Fibroblast of villous mesenchyme (primary cell): ENCODE data around the gene ASS1. TPM values are rescaled to one million over a fixed set of nuclear protein-coding genes. Genes with fewer than 3 reads are reported as not detected.

Source experiments
- DNase-seq: peaks from one replicate; pipeline ENCODE4 v3.0.0-alpha.2; 2010; ENCODE audit warnings: low read depth
- H3K4me3 ChIP-seq: 2 replicates; pipeline ENCODE4 v1.5.1; 2011; ENCODE audit warnings: low read depth, mild to moderate bottlenecking, low read length
- total RNA-seq: library from RNA; depleted of rRNA; stranded (reverse); fragments of >200 nt; gene quantifications from 2 replicates; pipeline ENCODE4 v1.2.3, GENCODE V29; 2012
- TF ChIP-seq, protein P1 (sequence below): IDR thresholded peaks from 2 replicates; pipeline ENCODE4 v1.5.1; 2012; ENCODE audit warnings: low read depth, mild to moderate bottlenecking, low read length; ENCODE audit not compliant: insufficient read depth

ASS1 gene
- total RNA-seq, 1 donor: 230 TPM

DNA sequence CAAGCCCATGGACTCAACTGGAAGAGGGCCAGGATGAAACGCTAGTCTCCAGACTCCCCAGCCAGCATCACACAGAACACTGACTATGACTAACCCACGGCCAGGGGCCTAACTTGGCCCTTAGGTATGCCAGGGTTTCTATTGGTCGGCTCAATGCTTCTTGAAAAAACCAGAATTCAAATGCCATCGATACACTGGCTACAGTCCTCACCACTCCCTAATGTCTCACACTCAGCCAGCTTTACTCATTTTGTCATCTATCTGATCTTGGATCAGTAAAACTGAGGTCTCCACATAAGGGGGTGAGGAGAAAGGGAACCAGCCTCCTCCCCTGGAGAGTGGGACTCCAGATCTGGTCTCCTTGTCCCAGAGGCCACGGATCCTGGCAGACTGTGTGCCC, 75.2 kb downstream of the ASS1 start:
- TF ChIP-seq, protein P1, sequence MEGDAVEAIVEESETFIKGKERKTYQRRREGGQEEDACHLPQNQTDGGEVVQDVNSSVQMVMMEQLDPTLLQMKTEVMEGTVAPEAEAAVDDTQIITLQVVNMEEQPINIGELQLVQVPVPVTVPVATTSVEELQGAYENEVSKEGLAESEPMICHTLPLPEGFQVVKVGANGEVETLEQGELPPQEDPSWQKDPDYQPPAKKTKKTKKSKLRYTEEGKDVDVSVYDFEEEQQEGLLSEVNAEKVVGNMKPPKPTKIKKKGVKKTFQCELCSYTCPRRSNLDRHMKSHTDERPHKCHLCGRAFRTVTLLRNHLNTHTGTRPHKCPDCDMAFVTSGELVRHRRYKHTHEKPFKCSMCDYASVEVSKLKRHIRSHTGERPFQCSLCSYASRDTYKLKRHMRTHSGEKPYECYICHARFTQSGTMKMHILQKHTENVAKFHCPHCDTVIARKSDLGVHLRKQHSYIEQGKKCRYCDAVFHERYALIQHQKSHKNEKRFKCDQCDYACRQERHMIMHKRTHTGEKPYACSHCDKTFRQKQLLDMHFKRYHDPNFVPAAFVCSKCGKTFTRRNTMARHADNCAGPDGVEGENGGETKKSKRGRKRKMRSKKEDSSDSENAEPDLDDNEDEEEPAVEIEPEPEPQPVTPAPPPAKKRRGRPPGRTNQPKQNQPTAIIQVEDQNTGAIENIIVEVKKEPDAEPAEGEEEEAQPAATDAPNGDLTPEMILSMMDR: no peak
- no peak overlapping the region for H3K4me3 ChIP-seq
- no peak for DNase-seq

DNA sequence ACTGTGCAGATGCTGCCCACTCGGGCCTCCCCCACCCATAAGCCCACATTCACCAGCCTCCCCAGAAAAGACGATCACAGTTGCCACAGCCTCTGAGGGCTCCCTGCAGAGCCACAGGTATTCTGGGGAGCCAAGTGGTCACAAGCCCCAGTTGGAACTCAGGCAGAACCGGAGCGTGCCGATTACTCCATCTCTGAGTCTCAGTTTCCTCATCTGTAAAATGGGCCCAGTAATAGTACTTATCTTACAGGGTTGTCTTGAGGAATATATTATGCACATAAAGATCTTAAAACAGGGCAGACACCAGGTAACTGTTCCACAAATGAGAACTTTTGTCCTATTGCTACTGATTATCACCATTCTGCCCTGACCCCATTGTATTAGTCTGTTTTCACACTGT, 77.0 kb downstream of the ASS1 start:
- DNase-seq: no peak
- TF ChIP-seq, protein P1: no peak

DNA sequence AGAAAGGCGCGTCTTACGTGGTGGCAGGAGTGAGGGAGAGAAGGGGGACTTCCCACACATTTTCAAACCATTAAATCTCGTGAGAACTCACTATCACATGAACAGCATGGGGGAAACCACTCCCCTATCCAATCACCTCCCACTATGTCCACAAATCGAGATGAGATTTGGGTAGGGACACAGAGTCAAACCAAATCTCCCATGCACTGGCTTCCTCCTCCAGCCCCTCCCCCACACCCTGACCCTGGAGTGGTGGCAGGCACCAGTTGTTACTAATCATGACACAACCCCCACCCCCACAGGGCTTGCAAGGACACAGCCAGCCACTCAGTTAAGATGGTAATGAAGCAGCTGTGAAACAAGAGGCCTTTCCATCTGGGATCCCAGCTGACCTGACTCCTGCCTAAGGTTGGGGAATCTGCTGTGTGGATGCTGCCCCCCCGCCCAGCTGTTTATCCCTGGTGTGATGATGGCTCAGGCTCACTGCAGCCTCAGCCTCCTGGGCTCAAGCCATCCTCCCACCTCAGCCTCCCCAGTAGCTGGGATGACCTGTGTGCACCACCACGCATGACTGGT, 77.6 kb downstream of the ASS1 start:
- H3K4me3 ChIP-seq: no peak overlapping the region
- no peak for DNase-seq
- TF ChIP-seq, protein P1: no peak

More for the DNA sequence above, 77.0 kb downstream of the ASS1 start:
- no peak overlapping the region for H3K4me3 ChIP-seq

DNA sequence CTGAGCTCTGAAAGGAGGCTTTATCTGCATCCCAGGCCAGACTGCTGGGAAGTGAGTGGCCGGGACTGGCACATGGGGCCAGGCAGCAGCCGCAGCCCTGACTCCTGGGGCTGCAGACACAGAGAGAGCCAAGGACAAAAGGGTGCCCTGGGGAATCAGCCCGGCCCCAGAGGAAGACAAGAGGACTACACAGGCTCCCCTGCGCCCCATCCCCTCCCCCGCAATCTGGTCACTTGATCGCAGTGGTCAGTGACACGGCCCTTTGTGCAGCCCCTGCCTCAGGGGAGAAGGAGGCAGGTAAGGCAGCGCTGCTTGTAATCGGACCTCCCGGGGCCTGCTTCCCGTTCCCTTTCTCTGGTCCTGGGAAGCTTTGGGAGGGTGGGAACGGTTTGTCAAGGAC, 79.2 kb downstream of the ASS1 start:
- H3K4me3 ChIP-seq: no peak overlapping the region
- DNase-seq: no peak
- TF ChIP-seq, protein P1: no peak

DNA sequence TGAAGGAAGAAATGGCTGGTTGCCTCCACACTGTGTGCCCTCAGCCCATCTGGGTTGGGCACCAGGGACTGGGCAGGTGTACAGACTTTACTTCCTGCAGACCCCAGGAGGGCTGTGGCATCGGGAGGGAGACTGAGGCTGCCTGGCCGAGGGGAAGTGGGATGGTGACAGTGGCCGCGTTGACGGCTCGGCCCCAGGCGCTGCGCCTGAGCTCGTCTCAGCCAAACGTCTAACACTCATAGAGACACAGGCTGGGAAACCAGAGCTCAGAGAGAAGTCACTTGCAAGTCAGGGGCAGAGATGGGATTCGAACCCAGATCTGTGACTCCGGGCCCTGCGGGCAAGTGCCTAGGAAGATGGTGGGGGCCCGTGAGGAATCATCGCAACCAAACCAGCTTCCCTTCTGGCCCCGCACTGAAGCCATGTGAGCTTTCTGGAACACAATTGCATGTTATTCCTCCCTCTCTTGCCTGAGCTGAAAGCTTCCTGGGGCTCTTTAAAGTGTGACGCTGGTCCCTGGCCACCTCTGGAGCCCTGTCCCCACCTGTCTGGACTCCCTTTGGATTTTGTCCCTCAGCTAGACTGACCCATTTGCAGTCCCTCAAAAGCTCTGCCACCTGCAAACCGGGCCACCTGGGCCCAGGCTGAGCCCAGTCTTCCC, 81.6 kb downstream of the ASS1 start:
- H3K4me3 ChIP-seq: no peak overlapping the region
- TF ChIP-seq, protein P1: no peak
- no peak for DNase-seq

DNA sequence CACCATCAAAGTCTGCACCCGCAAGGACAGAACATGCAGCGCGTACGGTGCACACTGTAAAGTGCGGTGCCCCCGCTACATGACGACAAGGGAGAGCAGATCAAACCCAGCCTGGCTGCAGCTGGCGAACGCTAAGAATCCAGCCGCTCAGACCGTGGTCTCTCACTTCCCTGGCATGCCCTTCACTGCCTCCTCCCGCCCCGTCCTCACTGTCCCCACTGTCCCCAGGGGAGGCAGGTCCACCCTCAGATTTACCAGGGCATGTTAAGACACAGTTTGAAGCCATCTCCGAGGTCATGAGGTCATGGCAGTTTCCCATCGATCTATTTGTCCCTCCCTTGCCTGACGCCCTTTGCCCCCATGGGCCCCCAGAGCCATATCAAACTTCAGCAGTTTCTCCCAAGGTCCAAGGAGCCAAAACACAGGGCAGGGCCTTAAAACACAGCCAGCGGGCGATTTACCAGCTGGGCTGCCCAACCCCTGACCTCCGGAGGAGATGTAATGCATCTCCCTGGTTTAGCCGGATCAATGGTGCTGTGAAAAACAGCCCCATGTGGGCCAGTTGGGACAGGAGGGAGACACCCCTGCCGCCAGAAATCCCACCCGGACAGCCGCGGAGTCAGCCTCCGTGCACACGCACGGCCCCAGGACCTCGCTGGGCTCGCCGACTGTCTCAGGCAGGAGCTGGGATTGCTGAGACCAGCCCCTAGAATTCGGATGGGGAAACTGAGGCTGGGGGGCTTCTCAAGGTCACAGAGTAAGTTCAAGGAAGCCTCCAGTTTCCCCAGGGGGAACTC, 82.3 kb downstream of the ASS1 start:
- TF ChIP-seq, protein P1: no peak
- H3K4me3 ChIP-seq: no peak overlapping the region

More for the DNA sequence above, 82.3 kb downstream of the ASS1 start:
- no peak for DNase-seq
